HEK293 (cell line): ENCODE measurements around the gene TRAPPC4.

ENCODE experiments used
- CTCF ChIA-PET: fragments of 350-600 bp; formaldehyde crosslinking; extraction: SDS; loops from one replicate; lab custom pipeline; 2021; ENCODE audit warnings: antibody characterized with exemption; lab: Yijun Ruan, JAX
- POLR2A ChIA-PET: fragments of 300-600 bp; formaldehyde crosslinking; extraction: SDS; loops from one replicate; lab custom pipeline; 2020; ENCODE audit warnings: antibody characterized with exemption, inconsistent platforms; lab: Yijun Ruan, JAX
- H3K27ac ChIP-seq: fragments of 200-500 bp; sonication (Bioruptor generic); 2 replicates; pipeline ENCODE4 v1.5.1; 2014; ENCODE audit warnings: low read depth, low read length, control low read depth, inconsistent platforms; ENCODE audit errors: extremely low read depth
- H3K36me3 ChIP-seq, 2 experiments: fragments of 200-500 bp in 1 of 2; sonication (Bioruptor generic) in 1 of 2; 1 replicate in 1 of 2; 2 replicates in 1 of 2; pipeline ENCODE4 v1.5.1; 2014 to 2017; ENCODE audit warnings: inconsistent platforms in 2 of 2, low read length in 2 of 2; ENCODE audit not compliant: control insufficient read depth in 2 of 2, insufficient read depth in 1 of 2
- H3K4me1 ChIP-seq: fragments of 200-500 bp; sonication (Bioruptor generic); 2 replicates; pipeline ENCODE4 v1.5.1; 2014; ENCODE audit warnings: mild to moderate bottlenecking, low read length, inconsistent platforms; ENCODE audit not compliant: control insufficient read depth, insufficient read depth
- H3K4me3 ChIP-seq: 2 replicates; pipeline ENCODE4 v1.5.1; 2011; ENCODE audit warnings: low read depth, mild to moderate bottlenecking, control low read depth, low read length, moderate library complexity
- H3K9me3 ChIP-seq: fragments of 200-500 bp; sonication (Bioruptor generic); 2 replicates; pipeline ENCODE4 v1.5.1; 2014; ENCODE audit warnings: low read depth, low read length, inconsistent platforms; ENCODE audit not compliant: control insufficient read depth, insufficient read depth
- GLIS2 ChIP-seq: fragments of 450-650 bp; formaldehyde crosslinking; IDR thresholded peaks from 2 replicates; pipeline ENCODE4 v1.5.1; 2016; ENCODE audit warnings: missing biosample characterization, missing genetic modification characterization
- KLF17 ChIP-seq: fragments of 450-650 bp; formaldehyde crosslinking; IDR thresholded peaks from 2 replicates; pipeline ENCODE4 v1.5.1; 2016; ENCODE audit warnings: missing biosample characterization, missing genetic modification characterization
- PATZ1 ChIP-seq: fragments of 450-650 bp; formaldehyde crosslinking; IDR thresholded peaks from 2 replicates; pipeline ENCODE4 v1.5.1; 2016; ENCODE audit warnings: missing biosample characterization, missing genetic modification characterization
- ZBTB17 ChIP-seq: fragments of 450-650 bp; formaldehyde crosslinking; IDR thresholded peaks from 2 replicates; pipeline ENCODE4 v1.5.1; 2016; ENCODE audit warnings: missing biosample characterization, missing genetic modification characterization
- ZBTB48 ChIP-seq: fragments of 450-650 bp; formaldehyde crosslinking; IDR thresholded peaks from 2 replicates; pipeline ENCODE4 v1.5.1; 2016; ENCODE audit warnings: missing biosample characterization, missing genetic modification characterization
- ZFHX2 ChIP-seq: fragments of 450-650 bp; formaldehyde crosslinking; conservative IDR thresholded peaks from 2 replicates; pipeline ENCODE4 v1.5.1; 2016; ENCODE audit warnings: missing biosample characterization, missing genetic modification characterization
- ZFP37 ChIP-seq: fragments of 450-650 bp; formaldehyde crosslinking; IDR thresholded peaks from 2 replicates; pipeline ENCODE4 v1.5.1; 2016; ENCODE audit warnings: missing biosample characterization, missing genetic modification characterization
- ZNF394 ChIP-seq: fragments of 450-650 bp; formaldehyde crosslinking; IDR thresholded peaks from 2 replicates; pipeline ENCODE4 v1.5.1; 2016; ENCODE audit warnings: missing biosample characterization, missing genetic modification characterization, mild to moderate bottlenecking, moderate library complexity, borderline replicate concordance
- ZNF449 ChIP-seq: fragments of 450-650 bp; formaldehyde crosslinking; IDR thresholded peaks from 2 replicates; pipeline ENCODE4 v1.5.1; 2017; ENCODE audit warnings: missing biosample characterization, mild to moderate bottlenecking, missing genetic modification characterization, moderate library complexity
- ZNF558 ChIP-seq: fragments of 450-650 bp; formaldehyde crosslinking; IDR thresholded peaks from 2 replicates; pipeline ENCODE4 v1.5.1; 2016; ENCODE audit warnings: missing biosample characterization, missing genetic modification characterization
- ZNF585B ChIP-seq: fragments of 450-650 bp; formaldehyde crosslinking; IDR thresholded peaks from 2 replicates; pipeline ENCODE4 v1.5.1; 2016; ENCODE audit warnings: missing biosample characterization, missing genetic modification characterization
- ZNF658 ChIP-seq: fragments of 450-650 bp; formaldehyde crosslinking; IDR thresholded peaks from 2 replicates; pipeline ENCODE4; 2016; ENCODE audit warnings: missing biosample characterization, missing genetic modification characterization
- ZNF768 ChIP-seq: fragments of 450-650 bp; formaldehyde crosslinking; IDR thresholded peaks from 2 replicates; pipeline ENCODE4 v1.5.1; 2018; ENCODE audit warnings: missing biosample characterization, mild to moderate bottlenecking, missing genetic modification characterization
- ZNF785 ChIP-seq: fragments of 450-650 bp; formaldehyde crosslinking; IDR thresholded peaks from 2 replicates; pipeline ENCODE4 v1.5.1; 2016; ENCODE audit warnings: missing biosample characterization, missing genetic modification characterization

TRAPPC4 gene

GRCh38 chr11:119024430-119025098 lies 6.0 kb downstream of the TRAPPC4 start (continued):
- no peak for TF ChIP-seq ZNF449 (tag by site-specific recombination)
- no peak for TF ChIP-seq ZNF658 (tag by site-specific recombination)
- TF ChIP-seq ZFP37 (tag by site-specific recombination), result no peak
- TF ChIP-seq, all 188 proteins: peak for 0

- ChIA-PET POLR2A (interaction anchor here (1.0 to 1.9 kb wide), 3 partner anchors 11 to 71 kb away, joined by 4 to 6 read pairs (median 4); no protein-coding TSS in a partner anchor), CTCF (no interaction called here)
- 0 out of 2 replicates have a peak, but pooled peaks have one; percentile 28 for TF ChIP-seq ZFHX2 (tag by site-specific recombination)
- TF ChIP-seq ZNF394 (tag by site-specific recombination), result no peak
- no peak for TF ChIP-seq ZNF585B (tag by site-specific recombination)
- H3K36me3 ChIP-seq, result peaks cover 0 to 85% of the 10 kb centered on the region in 2 experiments; a peak in 2 of 3 replicates
- no peaks in the 10 kb centered on the region for H3K4me1 ChIP-seq
- no peaks in the 10 kb centered on the region for H3K9me3 ChIP-seq
- H3K4me3 ChIP-seq, result no peak overlapping the region
- H3K27ac ChIP-seq, result no peak overlapping the region
Measured at GRCh38 chr11:119025099-119025473, 6.5 kb downstream of the TRAPPC4 start.

- ChIA-PET CTCF (no interaction called here), POLR2A (interaction anchor here (1.0 to 1.9 kb wide), 3 partner anchors 10 to 71 kb away, joined by 4 to 6 read pairs (median 4); no protein-coding TSS in a partner anchor)
- H3K4me3 ChIP-seq, result no peak overlapping the region
- H3K36me3 ChIP-seq, result peaks cover 0 to 83% of the 10 kb centered on the region in 2 experiments; a peak in 2 of 3 replicates
- H3K9me3 ChIP-seq, result no peaks in the 10 kb centered on the region
- H3K27ac ChIP-seq, result no peak overlapping the region
- TF ChIP-seq ZNF558, result no peak
- TF ChIP-seq GLIS2 (tag by site-specific recombination), result no peak
- no peak for TF ChIP-seq KLF17 (tag by site-specific recombination)
- TF ChIP-seq ZBTB17 (tag by site-specific recombination), result no peak
- no peak for TF ChIP-seq ZNF785 (tag by site-specific recombination)
- no peak for TF ChIP-seq PATZ1 (tag by site-specific recombination)
- TF ChIP-seq ZBTB48 (tag by site-specific recombination), result no peak
- TF ChIP-seq ZNF768 (tag by site-specific recombination), result no peak
- H3K4me1 ChIP-seq, result no peaks in the 10 kb centered on the region
Measured at GRCh38 chr11:119025541-119025940, 7.0 kb downstream of the TRAPPC4 start.
